ENCODE measurements around the gene ACSL6.

The ACSL6 gene

DNA sequence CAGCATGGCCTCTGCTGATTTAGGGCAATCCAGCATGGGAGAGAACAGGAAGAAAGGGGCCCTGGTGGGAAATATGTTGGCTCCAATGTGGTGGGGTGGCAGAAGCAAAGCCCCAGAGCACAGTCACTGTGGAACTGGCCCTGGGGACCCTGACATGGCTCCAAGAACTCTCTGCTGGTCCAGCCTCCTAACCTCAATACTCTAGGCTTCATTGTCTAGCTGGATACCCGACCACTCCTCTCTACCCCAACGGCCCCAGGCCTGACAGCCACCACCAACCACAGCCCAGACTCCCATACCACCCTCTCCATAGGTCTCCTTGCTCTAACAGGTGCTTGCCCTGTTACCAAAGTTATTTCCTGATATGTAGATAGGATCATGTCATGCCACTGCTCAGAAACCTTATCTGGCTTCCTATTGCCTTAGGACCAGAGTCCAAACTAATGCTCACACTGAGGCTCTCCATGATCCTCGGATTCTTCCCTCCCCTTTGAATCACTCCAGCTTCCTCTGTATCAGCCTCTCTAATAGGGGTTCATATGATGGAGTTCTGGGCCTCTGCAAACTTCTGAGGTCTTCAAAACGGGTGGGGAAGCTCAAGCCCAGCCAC, 12.9 kb downstream of the ACSL6 start:
- DNase-seq, result no peak

DNA sequence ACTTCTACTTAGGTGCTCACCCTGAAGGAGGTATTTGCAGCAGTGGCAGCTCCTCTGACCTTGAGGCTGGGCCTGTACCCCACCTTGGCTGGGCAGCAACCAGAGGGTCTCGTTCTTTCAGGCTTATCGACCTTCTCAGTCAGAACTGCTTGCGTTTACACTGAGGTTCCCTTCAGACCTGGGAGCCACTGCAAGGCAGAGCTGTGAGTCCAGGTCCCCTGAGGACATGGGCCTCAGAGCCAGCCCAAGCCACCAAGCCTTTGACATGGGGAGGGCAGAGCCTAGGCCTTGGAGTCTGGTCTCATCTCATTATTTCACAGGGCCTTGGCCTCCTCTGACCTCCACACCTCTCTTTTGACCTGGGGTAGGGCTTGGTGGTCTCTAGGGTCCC, 13.7 kb downstream of the ACSL6 start:
- no peak for DNase-seq

DNA sequence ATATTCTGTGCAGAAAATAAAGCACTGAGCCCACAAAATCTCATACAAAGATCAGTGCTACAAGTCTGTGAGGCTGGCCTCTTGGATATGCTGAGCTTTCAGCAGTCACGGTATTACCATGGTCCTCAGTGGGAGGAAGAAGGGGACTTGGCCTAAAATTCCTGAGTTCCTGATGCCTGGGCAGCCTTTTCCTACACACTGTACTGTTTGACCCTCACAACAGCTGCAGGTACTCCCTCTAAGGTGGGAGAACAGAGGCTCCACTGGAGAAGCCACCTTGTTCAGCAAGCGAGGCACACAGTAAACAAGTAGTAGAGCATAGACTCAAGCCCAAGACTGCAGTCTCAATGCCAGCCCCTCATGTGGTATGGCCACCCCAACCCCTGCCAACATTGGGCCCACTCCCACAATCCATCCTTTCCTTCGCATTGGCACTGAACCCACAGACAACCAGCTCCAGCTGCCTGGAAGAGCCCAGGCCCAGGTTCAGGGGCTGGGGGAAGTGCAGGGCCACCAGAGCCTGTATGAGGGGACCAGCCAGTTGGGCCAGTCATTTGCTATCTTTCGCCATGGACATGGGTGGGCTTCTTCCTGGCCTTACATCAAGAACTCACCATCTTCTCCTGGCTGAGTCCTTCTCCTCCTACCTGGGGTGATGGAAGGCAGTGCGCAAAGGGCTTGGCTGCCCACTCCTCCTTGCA, 14.3 kb downstream of the ACSL6 start:
- no peak for DNase-seq

DNA sequence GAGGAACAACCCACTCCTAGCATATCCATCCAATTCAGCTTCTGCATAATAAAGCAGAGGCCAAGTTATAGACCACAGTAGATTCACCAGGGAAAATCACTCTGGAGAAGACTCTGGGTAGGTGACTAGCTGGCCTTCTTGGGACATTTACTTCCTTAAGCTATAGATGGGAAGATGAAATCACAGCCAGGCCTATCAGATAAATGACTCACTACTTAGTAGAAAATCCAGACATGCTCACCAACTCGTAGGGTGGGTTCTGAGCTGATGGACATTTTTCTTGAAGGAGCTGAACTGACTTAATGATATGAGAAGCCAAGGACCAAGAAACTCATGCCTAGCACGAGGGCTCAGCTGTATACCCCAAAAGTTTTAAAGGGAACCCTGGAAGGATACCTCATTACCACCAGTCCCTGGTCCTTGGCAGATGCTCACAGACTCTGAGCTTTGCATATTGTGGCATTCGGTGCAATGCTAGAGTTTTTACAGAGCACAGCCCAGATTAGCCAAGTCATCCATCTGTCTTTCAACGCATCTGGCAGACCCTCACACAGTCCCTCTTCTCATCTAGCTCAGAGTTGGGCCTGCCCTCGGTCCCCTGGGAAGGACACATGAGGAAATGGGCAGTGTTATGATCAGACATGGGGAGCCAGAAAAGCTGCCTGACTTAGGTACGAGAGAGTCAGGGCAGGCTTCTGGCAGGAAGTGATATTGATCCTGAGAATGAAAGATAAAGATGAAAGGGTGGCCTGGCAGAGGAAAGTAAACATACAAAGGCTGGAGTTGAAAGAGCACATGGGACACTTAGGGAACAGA, 15.0 kb downstream of the ACSL6 start:
- DNase-seq, result peak; percentile 37

DNA sequence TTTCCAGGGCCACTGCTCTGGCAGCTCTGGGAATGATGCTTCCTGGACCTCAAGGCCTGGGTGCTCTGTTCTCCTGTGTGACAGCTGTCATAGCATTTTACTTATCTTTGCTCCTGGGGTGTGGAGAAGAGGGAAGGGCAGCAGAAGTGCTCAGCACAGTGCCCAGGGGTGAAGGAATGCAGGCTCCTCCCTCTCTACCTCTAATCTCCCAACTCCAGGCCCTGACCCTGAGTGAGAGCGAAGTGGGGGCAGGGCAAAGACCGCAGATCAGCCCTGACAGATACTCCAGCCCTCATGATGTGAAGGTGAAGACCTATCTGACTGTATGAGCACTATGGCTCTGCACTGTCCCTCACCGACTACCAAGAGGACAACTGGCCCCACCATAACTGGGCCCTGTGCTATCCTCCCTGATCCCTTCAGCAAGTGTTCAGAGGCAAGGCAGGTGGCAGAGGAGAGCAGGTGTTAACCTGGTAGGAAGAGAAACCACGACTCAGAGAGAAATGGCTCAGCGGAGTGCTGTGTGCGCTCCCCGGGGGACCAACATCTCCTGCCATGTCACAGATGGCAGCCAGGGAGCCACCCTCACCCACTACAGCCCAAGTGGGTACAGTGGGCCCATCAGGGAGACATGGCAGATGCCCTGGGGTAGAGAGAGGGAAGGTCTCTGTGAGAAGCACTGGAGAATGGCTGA, 16.8 kb downstream of the ACSL6 start:
- no peak for DNase-seq

DNA sequence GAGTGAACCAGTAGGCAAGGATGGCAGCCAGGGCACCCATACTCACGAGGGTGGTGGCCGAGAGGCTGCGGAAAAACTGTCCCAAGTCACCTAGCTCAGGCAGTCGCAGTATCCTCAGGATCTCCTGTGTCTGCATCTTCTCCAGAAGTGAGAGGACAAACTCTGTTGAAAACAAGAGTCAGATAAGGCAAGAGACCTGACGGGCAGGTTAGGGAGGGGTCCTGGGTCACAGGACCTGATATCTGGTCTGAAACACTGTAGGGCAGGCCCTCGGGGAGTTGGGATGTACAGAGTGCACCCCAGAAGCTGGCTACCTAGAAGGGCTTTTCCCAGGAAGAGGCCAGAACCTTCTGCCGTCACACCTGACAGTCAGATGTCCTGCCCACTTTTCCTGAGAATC, 17.4 kb downstream of the ACSL6 start:
- no peak for DNase-seq

DNA sequence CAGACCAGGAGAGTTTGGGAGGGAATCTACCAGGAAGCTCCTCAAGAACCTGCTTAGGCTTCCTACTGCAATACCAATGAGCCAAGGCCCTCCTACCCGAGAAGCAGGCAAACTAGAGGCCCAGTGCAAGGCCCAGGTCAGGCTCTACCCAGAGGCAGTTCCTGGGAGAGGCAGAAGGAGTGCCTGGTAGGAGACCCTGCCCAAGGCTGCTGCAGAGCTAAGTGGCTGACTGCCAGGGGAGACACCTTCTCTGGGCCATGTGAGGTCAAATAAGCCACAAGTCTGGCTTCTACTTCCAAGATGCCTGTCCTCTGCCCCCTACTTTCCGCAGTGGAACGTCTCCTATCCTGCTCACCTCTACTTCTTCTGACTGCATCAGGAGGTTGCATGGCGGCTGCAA, 17.8 kb downstream of the ACSL6 start:
- no peak for DNase-seq

DNA sequence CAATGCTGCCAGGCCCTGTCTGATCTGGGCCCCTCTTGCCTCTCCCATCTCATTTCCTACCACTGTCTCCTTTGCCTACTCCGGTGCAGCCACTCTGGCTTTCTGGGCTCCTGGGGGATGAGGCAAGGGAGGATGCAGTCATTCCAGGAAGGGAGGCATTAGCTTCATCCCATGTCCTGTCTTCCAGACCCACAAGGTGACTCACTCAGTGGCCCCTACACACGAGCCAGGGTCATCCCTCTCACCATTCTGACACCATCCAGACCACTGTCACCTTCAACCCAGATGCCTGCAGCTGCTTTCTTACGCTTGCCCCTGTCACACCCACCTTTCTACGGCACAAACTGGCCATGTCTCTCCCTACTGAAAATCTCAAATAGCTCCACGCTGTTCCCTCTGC, 19.1 kb downstream of the ACSL6 start:
- no peak for DNase-seq

DNA sequence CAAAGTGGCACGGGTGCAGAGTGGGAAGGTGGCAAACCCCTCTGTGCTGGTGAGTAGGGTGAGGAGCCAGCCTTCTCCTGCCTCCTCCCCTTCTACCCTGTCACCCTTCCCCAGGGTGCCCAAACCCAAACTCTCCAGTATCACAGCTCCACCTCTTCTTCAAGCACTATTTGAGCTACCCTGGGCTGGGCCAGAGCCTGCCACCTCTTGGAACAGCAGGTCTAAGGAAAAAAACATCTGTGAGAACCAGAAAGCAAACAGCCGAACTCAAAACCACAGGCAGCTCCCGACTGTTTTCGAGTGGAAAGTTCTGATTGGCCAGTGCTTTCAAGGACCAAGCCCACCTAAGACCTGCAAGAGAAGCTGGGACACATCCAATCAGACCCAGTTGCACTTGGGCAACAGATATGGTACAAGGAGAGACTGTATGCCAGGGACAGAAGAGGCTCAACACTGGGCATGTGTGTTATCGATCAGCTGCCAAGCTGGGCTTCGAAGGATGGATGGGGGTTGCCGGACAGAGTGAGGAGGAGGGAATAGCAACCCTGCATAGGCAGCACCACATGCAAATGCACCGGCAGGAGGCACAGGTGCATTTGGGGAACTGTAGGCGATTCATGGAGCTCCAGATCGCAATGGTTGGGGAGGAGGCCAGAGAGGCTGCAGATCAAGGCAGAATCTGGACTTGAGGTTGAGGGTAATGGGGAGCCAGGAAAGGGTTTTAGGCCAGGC, 19.7 kb downstream of the ACSL6 start:
- DNase-seq, result no peak

DNA sequence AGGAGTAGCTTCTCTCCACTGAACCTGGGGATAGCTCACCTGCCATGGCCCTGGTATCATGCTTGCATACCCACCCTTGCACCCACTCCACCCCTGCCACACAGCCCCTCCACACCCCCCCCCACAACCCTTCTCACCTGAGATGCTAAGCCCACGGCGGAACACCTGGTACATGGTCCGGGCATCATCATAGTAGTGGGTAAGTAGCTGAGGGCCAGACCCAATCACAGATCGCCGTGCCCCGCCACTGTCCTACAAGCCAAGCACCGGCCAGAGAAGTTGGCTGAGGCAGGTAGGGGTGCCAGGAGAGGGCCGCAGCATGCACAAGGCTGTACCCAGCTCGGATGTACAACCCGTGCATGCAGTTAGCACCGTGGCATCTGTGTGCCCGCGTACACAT, 20.7 kb downstream of the ACSL6 start:
- DNase-seq, result no peak

DNA sequence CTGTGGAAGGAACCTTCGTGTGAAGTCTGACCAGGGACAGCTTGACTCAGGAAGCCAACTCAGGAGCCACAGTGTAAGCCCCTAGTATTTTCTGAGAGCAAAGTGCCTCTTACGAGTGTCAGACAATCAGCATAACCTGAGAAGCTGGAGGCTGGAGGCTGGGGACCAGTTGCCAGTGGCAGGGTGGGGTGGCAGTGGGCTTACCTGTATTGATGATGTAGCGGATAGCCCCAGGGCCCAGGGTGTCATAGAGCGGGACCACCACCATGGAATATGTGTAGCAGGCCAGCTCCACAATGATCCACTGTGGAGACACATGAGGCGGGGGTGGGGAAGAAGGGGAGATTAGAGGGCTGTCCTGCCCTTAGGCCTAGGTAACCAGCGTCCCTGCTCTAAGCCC, 22.9 kb downstream of the ACSL6 start:
- DNase-seq, result no peak

DNA sequence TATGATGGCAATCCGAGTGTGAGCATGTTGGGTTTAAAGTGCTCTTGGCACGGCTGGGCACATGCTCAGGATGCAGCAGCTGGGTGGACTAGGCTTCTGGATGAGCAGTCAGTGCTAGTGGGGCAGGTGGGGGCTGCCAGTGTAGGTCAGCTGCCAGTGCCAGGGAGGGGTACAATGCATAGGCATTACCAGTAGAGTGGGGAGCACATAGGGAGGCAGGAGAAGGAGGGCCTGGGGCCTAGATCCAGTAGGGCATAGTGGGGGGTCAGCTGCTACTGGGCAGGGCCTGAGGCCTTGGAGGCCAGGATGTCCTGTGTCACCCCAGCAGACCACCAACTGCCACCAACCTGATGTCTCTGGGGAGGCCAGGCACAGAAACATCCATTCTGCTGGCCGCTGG, 24.2 kb downstream of the ACSL6 start:
- DNase-seq, result no peak

DNA sequence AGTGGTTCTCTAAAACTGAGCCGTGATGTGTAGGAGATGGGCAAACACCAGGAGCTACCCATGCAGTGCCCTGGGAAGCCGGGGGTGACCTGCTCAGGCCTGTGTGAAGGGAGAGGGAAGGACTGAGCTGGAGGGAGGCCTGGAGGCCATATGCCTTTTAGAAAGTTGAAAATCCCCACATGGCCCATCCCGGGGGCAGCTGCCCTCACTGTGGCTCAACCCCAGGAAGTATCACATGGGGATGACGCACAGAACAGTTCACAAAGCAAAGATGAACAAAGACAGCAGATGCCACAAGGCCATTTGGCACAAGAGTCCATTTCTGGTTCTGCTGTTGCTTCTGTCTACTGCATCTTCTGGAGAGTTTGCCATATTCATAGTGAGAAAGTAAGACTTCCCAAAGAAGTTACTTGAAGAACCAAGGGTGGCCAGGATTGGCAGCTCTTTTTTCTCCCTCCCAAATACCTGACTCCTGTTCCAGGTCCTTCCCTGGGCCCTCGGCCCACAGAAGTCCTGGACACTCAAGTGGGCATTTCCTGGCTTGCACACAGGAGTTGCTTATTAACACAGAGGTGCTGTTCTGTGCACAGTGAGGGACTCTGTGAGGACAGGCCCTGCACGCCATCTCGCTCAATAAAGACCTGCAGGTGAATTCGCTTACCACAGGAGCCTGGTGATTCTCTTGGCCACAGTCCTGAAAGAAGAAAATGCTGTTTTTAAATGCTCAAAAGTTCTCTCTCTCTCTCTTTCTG, 25.1 kb downstream of the ACSL6 start:
- DNase-seq, result no peak

DNA sequence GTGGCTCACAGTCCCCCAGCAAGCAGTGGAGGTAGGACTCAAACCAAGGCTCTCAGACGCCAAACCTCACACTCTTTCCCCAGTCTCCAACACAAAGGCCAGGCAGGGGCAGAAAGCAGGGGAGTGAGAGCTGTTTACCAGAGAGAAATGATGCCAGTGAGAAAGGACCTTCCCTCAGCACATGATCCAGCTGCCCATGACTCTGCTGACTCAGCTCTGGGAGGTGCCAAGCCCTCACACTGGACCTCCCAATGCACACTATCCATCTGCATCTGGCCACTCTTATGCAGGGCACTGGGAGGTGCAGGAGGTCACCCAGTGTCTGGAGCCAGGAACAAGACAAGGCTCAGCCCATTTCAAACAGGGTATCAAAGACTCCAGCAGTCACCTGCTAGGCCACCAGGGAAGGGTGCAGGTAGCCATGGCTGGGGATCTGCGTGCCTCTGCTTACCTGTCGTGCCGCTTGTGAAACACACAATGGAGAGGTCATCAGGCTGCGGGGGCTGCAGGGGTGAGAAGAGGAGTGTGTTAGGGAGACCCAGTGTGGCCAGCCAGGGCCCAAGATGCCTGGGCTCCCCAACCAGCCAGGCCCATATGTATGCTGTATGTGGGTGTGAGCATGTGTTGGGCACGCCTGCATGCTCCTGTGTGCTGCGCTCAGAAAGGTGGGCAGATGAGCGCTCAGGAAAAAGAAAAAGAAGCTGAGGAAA, 26.3 kb downstream of the ACSL6 start:
- DNase-seq, result no peak

DNA sequence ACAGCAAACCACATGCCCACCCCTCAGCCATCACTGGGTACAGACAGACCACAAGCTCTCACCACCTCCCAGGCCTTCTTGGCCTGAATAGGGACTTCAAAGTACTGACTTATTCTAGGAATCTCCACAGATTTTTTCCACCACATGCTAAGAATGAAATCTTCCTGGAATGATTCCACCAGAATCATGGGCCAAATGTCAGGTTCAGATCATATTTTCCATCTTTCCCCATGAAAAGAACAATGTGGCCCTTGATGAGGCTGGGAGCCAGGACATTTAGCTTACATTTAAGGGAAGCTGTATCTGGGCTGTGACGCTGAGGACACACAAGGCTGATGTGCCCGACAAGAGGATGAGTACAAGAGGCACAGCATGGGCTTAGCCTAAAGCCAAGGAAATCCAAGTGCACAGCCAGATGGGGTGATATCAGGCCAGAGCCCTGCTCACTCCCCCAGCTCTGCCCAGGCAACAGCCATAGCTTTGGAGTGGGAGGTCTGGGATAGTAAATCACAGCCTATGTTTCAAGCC, 28.1 kb downstream of the ACSL6 start:
- DNase-seq, result peak; percentile 53

DNA sequence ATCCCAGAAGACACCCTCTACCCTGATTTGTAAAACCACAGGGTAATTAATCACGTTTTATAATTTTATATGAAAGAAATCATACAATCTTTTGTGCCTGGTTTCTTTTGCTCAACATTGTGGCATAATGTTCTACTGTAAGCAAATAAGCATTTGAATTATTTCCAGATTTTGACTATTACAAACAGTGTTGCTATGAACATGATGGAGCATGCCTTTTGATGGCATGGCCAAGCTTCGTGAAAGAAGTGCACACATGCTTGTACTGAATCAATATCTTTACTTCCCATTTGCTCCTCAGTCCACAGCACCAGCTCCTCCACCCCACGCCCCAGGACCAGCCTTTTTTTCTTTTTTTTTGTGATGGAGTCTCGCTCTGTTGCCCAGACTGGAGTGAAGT, 29.9 kb downstream of the ACSL6 start:
- DNase-seq, result no peak

DNA sequence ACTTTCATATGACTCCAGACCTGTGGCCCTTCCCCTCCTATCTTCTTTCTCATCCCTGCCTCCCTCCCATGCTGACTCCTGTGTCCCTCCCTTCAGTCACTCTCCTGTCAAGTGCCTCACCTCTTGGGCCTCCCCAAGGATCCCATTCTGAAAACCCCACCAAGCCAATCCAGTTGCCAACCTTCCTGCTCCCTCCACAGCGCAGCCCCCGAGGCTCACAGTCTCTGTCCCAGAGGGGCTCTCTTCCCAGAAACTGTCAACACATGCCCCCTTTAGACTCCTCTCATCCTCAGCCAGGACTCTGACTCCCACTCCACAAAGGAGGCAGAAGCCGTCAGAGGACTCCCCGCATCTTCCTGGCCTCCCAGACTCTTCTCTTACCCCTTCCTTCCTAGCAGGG, 30.8 kb downstream of the ACSL6 start:
- DNase-seq, result no peak

DNA sequence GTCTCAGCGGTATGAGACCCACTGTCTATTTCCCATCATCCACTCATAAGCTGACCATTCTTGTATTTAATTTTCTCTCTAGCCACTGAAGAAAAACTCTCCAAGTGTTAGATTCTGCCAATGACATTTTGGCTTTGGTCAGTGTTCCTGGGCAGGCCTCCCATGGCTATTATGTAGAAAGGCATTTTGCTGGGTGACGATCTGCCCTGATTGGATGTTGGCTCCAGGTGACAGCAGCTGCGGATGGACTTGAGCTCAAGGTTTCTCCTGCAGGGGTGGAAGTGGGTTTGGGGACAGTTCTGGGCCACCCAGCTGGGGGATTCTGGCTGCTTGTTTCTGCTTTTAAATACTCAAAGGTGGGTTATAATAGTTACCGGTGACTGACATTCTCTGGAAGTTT, 31.6 kb downstream of the ACSL6 start:
- DNase-seq, result no peak

DNA sequence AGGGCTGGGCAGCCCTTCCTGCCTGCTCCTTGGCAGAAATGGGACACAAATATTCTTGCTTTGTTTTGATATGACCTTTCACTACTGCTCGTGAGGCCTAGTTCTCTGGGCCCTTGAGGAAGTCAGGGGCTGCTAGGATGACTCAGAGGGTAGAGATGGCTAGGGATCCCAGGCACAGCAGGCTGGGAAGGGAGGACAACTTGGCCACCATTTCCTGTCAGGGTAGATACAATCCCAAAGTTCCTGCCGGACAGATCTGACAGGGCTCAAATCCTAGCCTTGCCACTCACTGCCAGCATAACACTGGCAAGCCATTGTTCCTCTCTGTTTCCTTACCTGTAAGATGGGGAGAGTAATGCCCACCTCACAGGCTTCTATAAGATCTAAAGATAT, 34.2 kb downstream of the ACSL6 start:
- DNase-seq, result no peak

DNA sequence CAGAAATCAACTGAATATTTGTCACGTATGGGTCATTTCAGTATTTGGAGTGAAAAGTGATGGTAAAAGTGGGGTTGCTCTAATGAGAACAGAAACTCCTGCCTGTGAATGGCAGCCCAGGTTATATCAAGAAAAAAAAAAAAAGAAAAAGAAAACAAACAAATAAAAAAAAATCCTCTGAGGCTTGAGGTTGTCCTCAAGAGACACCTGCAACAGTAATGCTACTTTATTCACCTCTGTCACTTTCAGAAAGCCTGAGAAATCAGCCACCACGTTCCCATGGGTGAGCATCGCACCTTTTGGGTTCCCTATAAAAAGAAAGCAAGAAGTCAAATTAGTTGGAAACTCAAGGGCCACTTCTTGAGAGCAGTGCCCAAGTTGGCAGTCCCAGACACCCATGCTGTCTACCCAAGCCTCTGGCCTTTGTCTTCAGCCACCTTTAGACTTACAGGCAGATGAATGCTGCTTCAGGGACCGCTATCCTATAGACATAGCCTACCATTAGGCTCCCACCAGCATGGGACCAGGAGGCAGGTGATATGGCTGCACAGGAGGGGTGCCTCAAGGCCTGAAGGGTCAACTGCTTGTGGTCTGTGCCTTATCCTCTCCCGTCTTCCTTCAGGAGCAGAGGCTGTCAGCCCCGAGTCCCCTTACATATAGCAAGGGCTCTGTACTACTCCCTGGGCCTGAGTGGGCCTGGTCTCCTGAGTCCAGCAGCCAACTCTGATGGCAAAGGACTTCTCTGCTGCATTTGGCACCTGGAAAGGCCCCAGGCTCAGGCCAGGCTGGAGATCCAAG, 34.8 kb downstream of the ACSL6 start:
- DNase-seq, result no peak

Measured in NCI-H82 (cell line).